PC-3 (cell line): ENCODE results near the gene TMEM176A.

Experiments
- EZH2 ChIP-seq: fragments of 300-600 bp; sonication (generic); IDR thresholded peaks from one replicate; pipeline ENCODE4 v1.6.1; 2017; ENCODE audit warnings: antibody characterized with exemption, mild to moderate bottlenecking, low read length; ENCODE audit not compliant: unreplicated experiment
- EZH2phosphoT487 ChIP-seq: fragments of 300-600 bp; sonication (generic); IDR thresholded peaks from 2 replicates; pipeline ENCODE4 v1.6.1; 2018; ENCODE audit warnings: mild to moderate bottlenecking, antibody characterized with exemption, low read length, borderline replicate concordance
- TF ChIP-seq, protein P1 (sequence below): fragments of 300-600 bp; sonication (generic); conservative IDR thresholded peaks from 2 replicates; pipeline ENCODE4 v1.5.1; 2017; ENCODE audit warnings: antibody characterized with exemption, low read depth, mild to moderate bottlenecking, low read length

DNA sequence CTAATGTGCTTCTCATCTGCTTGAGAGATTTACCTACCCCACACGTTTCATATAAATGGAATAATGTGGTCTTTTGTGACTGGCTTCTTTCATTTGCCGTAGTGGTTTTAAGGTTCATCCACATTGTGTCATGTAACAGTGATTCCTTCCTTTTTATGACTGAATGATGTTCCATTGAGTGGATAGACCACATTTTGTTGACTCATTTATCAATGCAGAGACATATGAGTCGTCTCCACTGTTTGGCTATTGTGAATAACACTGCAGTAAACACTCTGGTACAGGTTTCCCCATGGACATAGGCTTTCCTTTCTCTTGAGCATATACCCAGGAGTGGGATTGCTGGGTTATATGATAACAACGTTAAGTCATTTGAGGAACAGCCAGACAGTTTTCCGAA is 49.7 kb downstream of the TMEM176A start:
- TF ChIP-seq EZH2 (no peak), EZH2phosphoT487 (no peak)
- TF ChIP-seq, protein P1, sequence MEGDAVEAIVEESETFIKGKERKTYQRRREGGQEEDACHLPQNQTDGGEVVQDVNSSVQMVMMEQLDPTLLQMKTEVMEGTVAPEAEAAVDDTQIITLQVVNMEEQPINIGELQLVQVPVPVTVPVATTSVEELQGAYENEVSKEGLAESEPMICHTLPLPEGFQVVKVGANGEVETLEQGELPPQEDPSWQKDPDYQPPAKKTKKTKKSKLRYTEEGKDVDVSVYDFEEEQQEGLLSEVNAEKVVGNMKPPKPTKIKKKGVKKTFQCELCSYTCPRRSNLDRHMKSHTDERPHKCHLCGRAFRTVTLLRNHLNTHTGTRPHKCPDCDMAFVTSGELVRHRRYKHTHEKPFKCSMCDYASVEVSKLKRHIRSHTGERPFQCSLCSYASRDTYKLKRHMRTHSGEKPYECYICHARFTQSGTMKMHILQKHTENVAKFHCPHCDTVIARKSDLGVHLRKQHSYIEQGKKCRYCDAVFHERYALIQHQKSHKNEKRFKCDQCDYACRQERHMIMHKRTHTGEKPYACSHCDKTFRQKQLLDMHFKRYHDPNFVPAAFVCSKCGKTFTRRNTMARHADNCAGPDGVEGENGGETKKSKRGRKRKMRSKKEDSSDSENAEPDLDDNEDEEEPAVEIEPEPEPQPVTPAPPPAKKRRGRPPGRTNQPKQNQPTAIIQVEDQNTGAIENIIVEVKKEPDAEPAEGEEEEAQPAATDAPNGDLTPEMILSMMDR = no peak
